RWPE2 (cell line): Measurements from ENCODE around the gene MYL3.

Experiments
- ATAC-seq: fragments of 200-7000 bp; cut with Tn5 transposase; 3 replicates; pipeline ENCODE4 v1.9.1; 2021; ENCODE audit warnings: low read depth
- DNase-seq: peaks from one replicate; pipeline ENCODE4 v3.0.0-alpha.2; 2020; ENCODE audit warnings: low spot score
- H3K27ac ChIP-seq: fragments of 450-650 bp; 2 replicates; pipeline ENCODE4 v1.5.1; 2017; ENCODE audit warnings: mild to moderate bottlenecking; ENCODE audit not compliant: poor library complexity, severe bottlenecking
- H3K27me3 ChIP-seq: fragments of 250-450 bp; sonication (Bioruptor Pico); 2 replicates; pipeline ENCODE4 v1.5.1; 2021; ENCODE audit warnings: mild to moderate bottlenecking, moderate library complexity; ENCODE audit not compliant: insufficient read depth, poor library complexity, severe bottlenecking
- H3K36me3 ChIP-seq: fragments of 250-450 bp; sonication (Bioruptor Pico); 2 replicates; pipeline ENCODE4 v1.5.1; 2020; ENCODE audit warnings: low read depth, mild to moderate bottlenecking, moderate library complexity
- H3K4me1 ChIP-seq: fragments of 250-450 bp; sonication (Bioruptor Pico); 2 replicates; pipeline ENCODE4 v1.5.1; 2021; ENCODE audit warnings: mild to moderate bottlenecking, moderate library complexity; ENCODE audit not compliant: insufficient read depth, poor library complexity, severe bottlenecking
- H3K4me3 ChIP-seq: fragments of 250-450 bp; sonication (Bioruptor Pico); 2 replicates; pipeline ENCODE4 v1.5.1; 2021; ENCODE audit warnings: mild to moderate bottlenecking, moderate library complexity; ENCODE audit not compliant: severe bottlenecking
- H3K9me3 ChIP-seq: fragments of 250-450 bp; sonication (Bioruptor Pico); 2 replicates; pipeline ENCODE4 v1.5.1; 2021; ENCODE audit warnings: mild to moderate bottlenecking, moderate library complexity; ENCODE audit not compliant: severe bottlenecking
- CTCF ChIP-seq: fragments of 450-650 bp; IDR thresholded peaks from one replicate; pipeline ENCODE4 v1.5.1; 2017; ENCODE audit warnings: mild to moderate bottlenecking, moderate library complexity; ENCODE audit not compliant: poor library complexity, severe bottlenecking

MYL3 gene

GRCh38 chr3:46856576-46857471, 6.4 kb downstream of the MYL3 start:
- H3K4me1 ChIP-seq = no peaks in the 10 kb centered on the region
- H3K27me3 ChIP-seq = no peaks in the 10 kb centered on the region
- no peak overlapping the region for H3K4me3 ChIP-seq
- ATAC-seq (no peak), DNase-seq (peak; percentile 34)
- no peak for TF ChIP-seq CTCF
- H3K9me3 ChIP-seq = no peaks in the 10 kb centered on the region
- no peak overlapping the region for H3K27ac ChIP-seq
- H3K36me3 ChIP-seq = no peaks in the 10 kb centered on the region

DNA sequence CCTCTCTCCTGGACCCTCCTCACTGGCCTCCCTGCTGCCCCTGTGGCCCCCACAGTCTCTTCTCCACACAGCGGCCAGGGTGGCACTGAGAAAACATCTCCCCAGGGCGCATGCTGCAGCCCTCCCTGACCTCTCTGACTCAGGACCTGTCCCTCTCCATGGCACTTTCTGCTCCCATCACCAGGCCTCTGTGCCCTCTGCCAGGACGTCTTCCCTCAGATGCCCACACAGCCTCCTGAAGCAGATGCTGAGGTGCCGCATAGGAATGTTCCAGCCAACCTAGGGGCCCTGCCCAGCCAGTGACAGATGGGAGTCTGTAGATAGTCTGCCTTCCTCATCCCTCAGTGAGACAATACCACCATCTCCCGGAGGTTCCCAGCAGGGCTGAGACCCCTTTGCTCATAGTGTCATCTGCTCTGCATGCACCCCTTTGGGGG, 8.7 kb downstream of the MYL3 start:
- Histone ChIP-seq H3K36me3 (no peaks in the 10 kb centered on the region), H3K9me3 (no peaks in the 10 kb centered on the region), H3K4me3 (no peak overlapping the region), H3K27me3 (no peaks in the 10 kb centered on the region), H3K27ac (no peak overlapping the region), H3K4me1 (no peaks in the 10 kb centered on the region)
- DNase-seq (peak; percentile 45), ATAC-seq (no peak)
- no peak for TF ChIP-seq CTCF

- no peak for TF ChIP-seq CTCF
- H3K27ac ChIP-seq = no peak overlapping the region
- ATAC-seq (no peak), DNase-seq (peak; percentile 49)
- no peaks in the 10 kb centered on the region for H3K4me1 ChIP-seq
- H3K36me3 ChIP-seq = no peaks in the 10 kb centered on the region
- no peaks in the 10 kb centered on the region for H3K27me3 ChIP-seq
- no peaks in the 10 kb centered on the region for H3K9me3 ChIP-seq
- no peak overlapping the region for H3K4me3 ChIP-seq
Observed at GRCh38 chr3:46853441-46854415, 9.5 kb downstream of the MYL3 start.

GRCh38 chr3:46852839-46853355, 10.3 kb downstream of the MYL3 start:
- no peaks in the 10 kb centered on the region for H3K27me3 ChIP-seq
- H3K27ac ChIP-seq = no peak overlapping the region
- DNase-seq (peak; percentile 16), ATAC-seq (no peak)
- no peaks in the 10 kb centered on the region for H3K9me3 ChIP-seq
- TF ChIP-seq CTCF = no peak
- no peak overlapping the region for H3K4me3 ChIP-seq
- no peaks in the 10 kb centered on the region for H3K4me1 ChIP-seq
- H3K36me3 ChIP-seq = no peaks in the 10 kb centered on the region
